ENCODE results near the gene DSCAM.

Gene DSCAM

GRCh38 chr21:40704141-40704540 is 142.8 kb downstream of the DSCAM start:
- no peak for DNase-seq

- DNase-seq, result no peak
These were observed 147.6 kb downstream of the DSCAM start for GRCh38 chr21:40699366-40699765.

GRCh38 chr21:40696246-40696645 is 150.7 kb downstream of the DSCAM start:
- DNase-seq, result no peak

- no peak for DNase-seq
These were observed 157.1 kb downstream of the DSCAM start for GRCh38 chr21:40689840-40690360.

GRCh38 chr21:40689217-40689616 is 157.7 kb downstream of the DSCAM start:
- DNase-seq, result no peak

GRCh38 chr21:40688106-40688864 is 158.7 kb downstream of the DSCAM start:
- DNase-seq, result no peak

GRCh38 chr21:40687625-40688024 is 159.3 kb downstream of the DSCAM start:
- DNase-seq, result no peak

GRCh38 chr21:40686526-40686925 is 160.4 kb downstream of the DSCAM start:
- no peak for DNase-seq

- DNase-seq, result no peak
These were observed 161.8 kb downstream of the DSCAM start for GRCh38 chr21:40685141-40685540.

- DNase-seq, result no peak
These were observed 162.2 kb downstream of the DSCAM start for GRCh38 chr21:40684726-40685125.

GRCh38 chr21:40683349-40683748 is 163.6 kb downstream of the DSCAM start:
- no peak for DNase-seq

- no peak for DNase-seq
These were observed 165.6 kb downstream of the DSCAM start for GRCh38 chr21:40681164-40681859.

GRCh38 chr21:40680311-40680710 is 166.6 kb downstream of the DSCAM start:
- DNase-seq, result no peak

- DNase-seq, result no peak
These were observed 168.2 kb downstream of the DSCAM start for GRCh38 chr21:40678681-40679284.

- DNase-seq, result no peak
These were observed 171.9 kb downstream of the DSCAM start for GRCh38 chr21:40675017-40675416.

GRCh38 chr21:40672602-40673001 is 174.4 kb downstream of the DSCAM start:
- DNase-seq, result no peak

GRCh38 chr21:40671716-40672115 is 175.2 kb downstream of the DSCAM start:
- DNase-seq, result no peak

- DNase-seq, result no peak
These were observed 178.2 kb downstream of the DSCAM start for GRCh38 chr21:40668555-40669275.

- DNase-seq, result no peak
These were observed 179.0 kb downstream of the DSCAM start for GRCh38 chr21:40667967-40668366.

GRCh38 chr21:40662889-40663288 is 184.1 kb downstream of the DSCAM start:
- no peak for DNase-seq

GRCh38 chr21:40660461-40660860 is 186.5 kb downstream of the DSCAM start:
- no peak for DNase-seq

- DNase-seq, result no peak
These were observed 188.6 kb downstream of the DSCAM start for GRCh38 chr21:40658311-40658710.

GRCh38 chr21:40652436-40652835 is 194.5 kb downstream of the DSCAM start:
- no peak for DNase-seq
